Smooth muscle cell (in vitro differentiated cells): Measurements from ENCODE around the gene GAREM1. TPM values are rescaled to one million over a fixed set of nuclear protein-coding genes. Genes with fewer than 3 reads are reported as not detected.

Experiments used
- DNase-seq: peaks from one replicate; lab custom pipeline; 2025; ENCODE audit not compliant: unreplicated experiment; lab: John Stamatoyannopoulos, UW
- H2AFZ ChIP-seq: fragments of 200-600 bp; sonication (generic); 2 replicates; pipeline ENCODE4 v1.6.0; 2016; ENCODE audit warnings: antibody characterized with exemption, low read depth, mild to moderate bottlenecking
- H3F3A ChIP-seq: fragments of 200-600 bp; sonication (generic); 2 replicates; pipeline ENCODE4 v1.6.0; 2017; ENCODE audit warnings: antibody characterized with exemption, low read depth
- H3K27ac ChIP-seq: fragments of 200-600 bp; sonication (generic); 2 replicates; pipeline ENCODE4 v1.5.1; 2016; ENCODE audit warnings: low read depth, mild to moderate bottlenecking
- H3K27me3 ChIP-seq: fragments of 200-600 bp; sonication (generic); 2 replicates; pipeline ENCODE4 v1.6.1; 2016; ENCODE audit warnings: low read depth, mild to moderate bottlenecking
- H3K36me3 ChIP-seq: fragments of 200-600 bp; sonication (generic); 2 replicates; pipeline ENCODE4 v1.5.1; 2016; ENCODE audit warnings: low read depth
- H3K4me1 ChIP-seq: fragments of 200-600 bp; sonication (generic); 2 replicates; pipeline ENCODE4 v1.5.1; 2016; ENCODE audit warnings: low read depth
- H3K4me2 ChIP-seq: fragments of 200-600 bp; sonication (generic); 2 replicates; pipeline ENCODE4 v1.6.0; 2016; ENCODE audit warnings: mild to moderate bottlenecking
- H3K4me3 ChIP-seq: fragments of 200-600 bp; sonication (generic); 2 replicates; pipeline ENCODE4 v1.5.1; 2016; ENCODE audit warnings: mild to moderate bottlenecking
- H3K79me2 ChIP-seq: fragments of 200-600 bp; sonication (generic); 2 replicates; pipeline ENCODE4 v1.6.0; 2016; ENCODE audit warnings: low read depth, mild to moderate bottlenecking
- H3K9ac ChIP-seq: fragments of 200-600 bp; sonication (generic); 2 replicates; pipeline ENCODE4 v1.6.0; 2016; ENCODE audit warnings: low read depth
- H3K9me3 ChIP-seq: fragments of 200-600 bp; sonication (generic); replicated peaks from 2 replicates; pipeline ENCODE4 v1.5.1; 2016; ENCODE audit warnings: low read depth
- H4K20me1 ChIP-seq: fragments of 200-600 bp; sonication (generic); 2 replicates; pipeline ENCODE4 v1.6.0; 2016; ENCODE audit warnings: low read depth
- CTCF ChIP-seq: fragments of 200-600 bp; sonication (generic); IDR thresholded peaks from 2 replicates; pipeline ENCODE4 v1.5.1; 2017; ENCODE audit warnings: borderline replicate concordance, mild to moderate bottlenecking, antibody characterized with exemption; ENCODE audit not compliant: insufficient read depth, poor library complexity, severe bottlenecking
- WGBS: methylation state at CpG from one replicate; pipeline ENCODE4 v1.1.7; 2016; ENCODE audit warnings: low lambda C conversion rate; 5-methylcytosine and 5-hydroxymethylcytosine counted together
- polyA plus RNA-seq: library from polyadenylated mRNA; unstranded; fragments of >200 nt; fragmentation: Nextera tagmentation; extraction: Ambion mirVana; gene quantifications from 2 replicates; pipeline ENCODE4 v1.2.1, GENCODE V29; 2016
- total RNA-seq: library from RNA; depleted of rRNA; stranded (reverse); fragments of >200 nt; gene quantifications from 2 replicates; pipeline ENCODE4 v1.2.3, GENCODE V29; 2014

GAREM1 gene
- total and polyA plus RNA-seq, 2 experiments from 2014 or later, result 0.33 to 13.4 TPM

- TF ChIP-seq CTCF, result no peak
- no peak overlapping the region for H3K9ac ChIP-seq
- no peak for DNase-seq
- H4K20me1 ChIP-seq, result no peaks in the 10 kb centered on the region
- no peak overlapping the region for H3K4me3 ChIP-seq
- H3K79me2 ChIP-seq, result no peaks in the 10 kb centered on the region
- H2AFZ ChIP-seq, result no peak overlapping the region
- no peak overlapping the region for H3K4me2 ChIP-seq
- no peaks in the 10 kb centered on the region for H3K27me3 ChIP-seq
- H3K4me1 ChIP-seq, result peaks cover 5% of the 10 kb centered on the region
- H3K36me3 ChIP-seq, result no peaks in the 10 kb centered on the region
- H3K27ac ChIP-seq, result no peak overlapping the region
- H3K9me3 ChIP-seq, result no peaks in the 10 kb centered on the region
- WGBS, result 61% methylated on average over 4 of the region's 4 CpGs
- no peaks in the 10 kb centered on the region for H3F3A ChIP-seq
Observed at GRCh38 chr18:32427084-32427900, 43.4 kb downstream of the GAREM1 start.

GRCh38 chr18:32425466-32425865 lies 45.2 kb downstream of the GAREM1 start:
- 100% methylated on average over 1 of the region's 1 CpG for WGBS

DNA sequence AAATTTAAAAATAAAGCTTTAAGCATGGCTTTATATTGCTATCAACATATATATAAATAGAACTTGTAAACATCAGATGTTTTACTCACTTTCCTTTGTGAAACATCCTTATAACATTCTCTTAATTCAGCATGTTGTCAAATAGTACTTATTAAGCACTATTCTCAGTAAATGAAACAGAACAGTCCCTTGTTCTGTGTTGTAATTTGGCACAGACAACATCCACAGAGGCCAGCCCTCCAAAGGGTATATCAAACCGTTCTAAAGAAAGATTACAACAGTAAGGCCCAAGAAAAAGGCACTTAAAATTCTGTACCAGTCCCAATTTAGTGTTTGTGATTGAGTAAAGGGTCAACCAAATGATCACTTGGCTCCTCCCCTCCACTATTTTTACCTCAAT lies 46.0 kb downstream of the GAREM1 start:
- Histone ChIP-seq H3K4me2 (no peak overlapping the region), H3K4me3 (no peak overlapping the region), H3K4me1 (peaks cover 7% of the 10 kb centered on the region), H3F3A (no peaks in the 10 kb centered on the region), H4K20me1 (no peaks in the 10 kb centered on the region), H2AFZ (no peak overlapping the region), H3K79me2 (no peaks in the 10 kb centered on the region), H3K27ac (peak overlapping the region; percentile 66), H3K9me3 (no peaks in the 10 kb centered on the region), H3K36me3 (no peaks in the 10 kb centered on the region), H3K27me3 (no peaks in the 10 kb centered on the region), H3K9ac (no peak overlapping the region)
- no peak for TF ChIP-seq CTCF
- WGBS, result 48% methylated on average over 1 of the region's 1 CpG
- no peak for DNase-seq

More at GRCh38 chr18:32425466-32425865, 45.2 kb downstream of the GAREM1 start:
- peak overlapping the region; percentile 66 for H3K27ac ChIP-seq
- no peaks in the 10 kb centered on the region for H3K27me3 ChIP-seq
- no peaks in the 10 kb centered on the region for H3F3A ChIP-seq
- no peaks in the 10 kb centered on the region for H3K9me3 ChIP-seq
- H3K9ac ChIP-seq, result no peak overlapping the region
- H3K79me2 ChIP-seq, result no peaks in the 10 kb centered on the region
- H3K36me3 ChIP-seq, result no peaks in the 10 kb centered on the region
- no peak overlapping the region for H3K4me3 ChIP-seq
- H4K20me1 ChIP-seq, result no peaks in the 10 kb centered on the region
- no peak for DNase-seq
- H3K4me1 ChIP-seq, result peaks cover 7% of the 10 kb centered on the region
- no peak for TF ChIP-seq CTCF
- peak overlapping the region; percentile 59 for H2AFZ ChIP-seq
- H3K4me2 ChIP-seq, result peak overlapping the region; percentile 65
